Stimulated activated CD8-positive, alpha-beta memory T cell treated with anti-CD3 and anti-CD28 coated beads, Interleukin-7, amount 100 ng/mL, for 4 hours (primary cell): Measurements from ENCODE around the gene DMRTA1.
"Not testable (repeated sequence)": the region's sequence is repeated elsewhere in the genome, so short reads cannot be mapped to it uniquely, and the experiment has no call there.

ENCODE experiments used
- DNase-seq, 2 donors: peaks; one replicate each; pipeline ENCODE4 v3.0.0-alpha.2; 2020; ENCODE audit warnings: low read depth in 2 of 2

DMRTA1 gene

GRCh38 chr9:22463205-22463604, 16.6 kb downstream of the DMRTA1 start:
- DNase-seq = no peak

GRCh38 chr9:22469928-22470544, 23.4 kb downstream of the DMRTA1 start:
- no peak for DNase-seq

GRCh38 chr9:22481566-22481965, 34.9 kb downstream of the DMRTA1 start:
- no peak for DNase-seq

GRCh38 chr9:22483528-22484070, 37.0 kb downstream of the DMRTA1 start:
- no peak for DNase-seq

- not testable (repeated sequence) for DNase-seq
These were observed 49.6 kb downstream of the DMRTA1 start for GRCh38 chr9:22496197-22496596.
